Measurements from ENCODE around the gene ACADVL. TPM values are rescaled to one million over a fixed set of nuclear protein-coding genes. Genes with fewer than 3 reads are reported as not detected.
A peak's percentile ranks its signal among the peaks of the same experiment; 100 is the strongest.

ACADVL gene
- polyA plus RNA-seq, 3 donors: 152 to 1,231 (median 154) TPM

DNA sequence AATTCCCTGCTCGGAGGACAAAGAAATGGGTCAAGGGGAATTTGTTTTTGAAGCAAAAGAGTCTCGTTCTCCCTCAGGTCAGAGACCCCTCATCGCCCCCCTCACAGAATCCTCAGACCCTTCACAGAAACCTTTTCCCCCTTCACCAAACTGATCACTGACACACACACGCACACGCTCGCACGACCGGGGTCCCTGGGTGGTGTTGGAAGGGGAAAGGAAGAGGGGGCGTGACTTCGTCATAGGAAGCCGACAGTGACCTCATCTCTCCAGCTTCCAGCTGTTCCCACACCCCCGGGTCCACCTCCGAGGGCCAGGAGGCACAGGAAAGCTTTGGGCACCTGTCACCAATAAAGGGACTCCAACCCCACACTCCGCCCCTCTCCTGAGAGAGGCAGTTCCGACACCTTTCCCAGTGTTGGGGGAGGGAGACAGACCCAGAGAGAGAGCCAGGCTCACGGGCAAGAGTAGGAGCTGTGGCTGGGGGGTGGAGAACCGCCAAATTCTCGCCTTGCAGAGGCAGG is 41.7 kb upstream of the ACADVL start:
- Histone ChIP-seq H3K4me2 (replicated peaks; ENCODE audit: extremely low read depth, low read length, poor library complexity, severe bottlenecking) (peak overlapping the region; percentile 83), H3K27ac (ENCODE audit: low read depth in 1 of 2, low read length in 2 of 2) (no peak overlapping the region), H3K79me2 (ENCODE audit: insufficient read depth, low read length) (peaks cover 24% of the 10 kb centered on the region), H3K27me3 (ENCODE audit: control insufficient read depth in 2 of 2, insufficient read depth in 2 of 2, low read length in 2 of 2) (peaks cover 5 to 11% of the 10 kb centered on the region in 2 donors), H3K9ac (ENCODE audit: insufficient read depth, low read length, poor library complexity, severe bottlenecking) (no peak overlapping the region), H3K36me3 (replicated peaks in 1 of 2; ENCODE audit: control insufficient read depth in 1 of 2, insufficient read depth in 2 of 2, low read length in 2 of 2) (no peaks in the 10 kb centered on the region), H2AFZ (ENCODE audit: insufficient read depth, low read depth, low read length, poor library complexity, severe bottlenecking) (peak overlapping the region; percentile 61), H3K4me3 (replicated peaks in 1 of 3; ENCODE audit: low read depth in 2 of 3, low read length in 3 of 3) (peak overlapping the region in 1 of 3 experiments; percentile 72), H4K20me1 (ENCODE audit: insufficient read depth, low read length) (no peaks in the 10 kb centered on the region), H3K9me3 (replicated peaks in 1 of 2; ENCODE audit: control insufficient read depth in 1 of 2, insufficient read depth in 1 of 2, low read length in 2 of 2) (no peaks in the 10 kb centered on the region), H3K4me1 (ENCODE audit: control insufficient read depth in 1 of 2, insufficient read depth in 2 of 2, low read length in 2 of 2) (peaks cover 26 to 32% of the 10 kb centered on the region in 2 donors)
- peak overlapping the region in 4 of 7 donors; percentile 6 to 64 (median 28) for H3K27ac Mint-ChIP-seq
- no peak for DNase-seq
- H3K36me3 Mint-ChIP-seq: peaks cover 0 to 4% of the 10 kb centered on the region in 2 donors
- H3K4me1 Mint-ChIP-seq: peaks cover 9% of the 10 kb centered on the region
- H3K9me3 Mint-ChIP-seq: peaks cover 0 to 3% (median 0%) of the 10 kb centered on the region in 7 donors
- no peak for TF ChIP-seq CTCF (IDR thresholded peaks at IDR 0.05)
- peaks cover 16 to 20% (median 19%) of the 10 kb centered on the region in 3 donors for H3K27me3 Mint-ChIP-seq (ENCODE audit: low read depth in 3 of 3)
- 5% methylated on average over 3 of the region's 18 CpGs for WGBS (ENCODE audit: insufficient coverage)
- intact Hi-C loops (cut with micrococcal nuclease): loop anchor here (2.0 to 10.0 kb wide), 2 partner anchors 133 to 263 kb away; partner anchors contain the start of gene SLC16A11 (in 1 of the 2)
- H3K4me3 Mint-ChIP-seq: peak overlapping the region in 1 of 2 donors; percentile 86

GRCh38 chr17:7178973-7179316 is 40.8 kb upstream of the ACADVL start:
- no peak overlapping the region for H3K4me2 ChIP-seq (replicated peaks; ENCODE audit: extremely low read depth, low read length, poor library complexity, severe bottlenecking)
- TF ChIP-seq CTCF (IDR thresholded peaks at IDR 0.05): no peak
- H3K27ac ChIP-seq (ENCODE audit: low read depth in 1 of 2, low read length in 2 of 2): no peak overlapping the region
- no peak for DNase-seq
- H3K36me3 Mint-ChIP-seq: no peaks in the 10 kb centered on the region
- H3K9me3 Mint-ChIP-seq: peaks cover 0 to 3% (median 0%) of the 10 kb centered on the region in 7 donors
- H3K9me3 ChIP-seq (replicated peaks in 1 of 2; ENCODE audit: control insufficient read depth in 1 of 2, insufficient read depth in 1 of 2, low read length in 2 of 2): no peaks in the 10 kb centered on the region
- H3K4me3 Mint-ChIP-seq: no peak overlapping the region
- intact Hi-C loops (cut with micrococcal nuclease): loop anchor here (10.0 kb wide), 1 partner anchor 264 kb away; no protein-coding TSS in a partner anchor
- H3K9ac ChIP-seq (ENCODE audit: insufficient read depth, low read length, poor library complexity, severe bottlenecking): no peak overlapping the region
- no peaks in the 10 kb centered on the region for H3K36me3 ChIP-seq (replicated peaks in 1 of 2; ENCODE audit: control insufficient read depth in 1 of 2, insufficient read depth in 2 of 2, low read length in 2 of 2)
- H4K20me1 ChIP-seq (ENCODE audit: insufficient read depth, low read length): no peaks in the 10 kb centered on the region
- H2AFZ ChIP-seq (ENCODE audit: insufficient read depth, low read depth, low read length, poor library complexity, severe bottlenecking): no peak overlapping the region
- peaks cover 20 to 27% of the 10 kb centered on the region in 2 donors for H3K4me1 ChIP-seq (ENCODE audit: control insufficient read depth in 1 of 2, insufficient read depth in 2 of 2, low read length in 2 of 2)
- peaks cover 5 to 11% of the 10 kb centered on the region in 2 donors for H3K27me3 ChIP-seq (ENCODE audit: control insufficient read depth in 2 of 2, insufficient read depth in 2 of 2, low read length in 2 of 2)
- peaks cover 16 to 21% (median 19%) of the 10 kb centered on the region in 3 donors for H3K27me3 Mint-ChIP-seq (ENCODE audit: low read depth in 3 of 3)
- H3K4me3 ChIP-seq (replicated peaks in 1 of 3; ENCODE audit: low read depth in 2 of 3, low read length in 3 of 3): no peak overlapping the region
- H3K4me1 Mint-ChIP-seq: peaks cover 7% of the 10 kb centered on the region
- 91% methylated on average over 9 of the region's 11 CpGs for WGBS (ENCODE audit: insufficient coverage)
- H3K27ac Mint-ChIP-seq: no peak overlapping the region
- H3K79me2 ChIP-seq (ENCODE audit: insufficient read depth, low read length): peaks cover 14% of the 10 kb centered on the region

Data from CD14-positive monocyte (primary cell).